ENCODE results near the gene ARRB2. TPM values are rescaled to one million over a fixed set of nuclear protein-coding genes. Genes with fewer than 3 reads are reported as not detected.
A peak's percentile ranks its signal among the peaks of the same experiment; 100 is the strongest.

Gene ARRB2
- total and polyA plus RNA-seq, 2 of the 13 experiments (the other 11 are each of a cell fraction or from before 2014, with no cell fraction given) = 21.5 to 49.2 TPM

DNA sequence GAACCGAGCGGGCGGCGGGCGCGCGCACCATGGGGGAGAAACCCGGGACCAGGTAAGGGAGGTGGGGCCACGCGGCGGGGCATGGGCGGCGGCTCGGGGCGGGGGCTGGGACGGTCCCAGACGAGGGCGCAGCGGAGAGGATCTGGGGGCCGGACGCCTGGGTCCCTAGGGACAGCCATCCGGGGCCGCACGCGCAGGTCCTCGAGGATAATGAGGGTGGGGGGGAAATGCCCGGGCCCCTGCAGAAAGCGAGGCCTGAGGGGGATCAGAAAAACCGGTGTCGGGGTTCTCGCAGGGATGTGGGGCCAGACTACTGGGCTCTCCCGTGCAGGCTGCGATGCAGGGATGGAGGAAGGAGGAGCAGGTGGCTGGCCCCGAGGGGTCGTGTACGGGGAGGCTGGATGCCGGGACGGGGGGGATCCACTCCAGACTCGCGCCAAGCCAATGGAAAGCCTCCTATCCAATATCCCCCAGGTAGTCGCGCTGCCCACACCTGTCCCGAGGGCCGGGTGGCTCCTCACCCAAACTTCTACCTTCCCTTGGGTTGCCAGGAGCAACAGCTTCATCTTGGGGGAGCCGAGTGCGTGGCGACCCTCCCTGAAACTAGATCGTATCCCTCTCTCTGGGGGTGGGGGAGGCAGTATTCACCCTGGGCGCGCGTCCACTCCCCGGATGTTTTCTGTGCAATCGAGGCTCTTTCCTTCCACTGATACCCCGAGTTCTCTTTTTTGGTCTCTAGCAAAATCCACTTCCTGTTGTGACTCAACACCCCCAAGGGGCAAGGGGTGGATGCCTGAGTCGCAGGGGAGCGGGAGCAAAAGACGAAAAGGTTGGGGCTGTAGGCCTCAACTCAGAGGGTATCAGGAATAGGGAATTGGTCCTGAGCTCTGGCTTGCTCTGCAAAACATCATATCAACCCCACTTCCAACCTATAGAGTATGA lies 532 bp downstream of the ARRB2 start (continued):
- TF ChIP-seq ZHX1 (CRISPR knock-in tag; IDR thresholded peaks at IDR 0.05; ENCODE audit: low read depth) (0 out of 2 replicates have a peak, but pooled peaks have one; percentile 15), ZNF253 (CRISPR knock-in tag; IDR thresholded peaks at IDR 0.05; ENCODE audit: borderline replicate concordance) (peak; percentile 60; the same call in 1 of the 2 replicates), MTA1 (CRISPR knock-in tag; IDR thresholded peaks at IDR 0.05; ENCODE audit: borderline replicate concordance) (no peak), IRX3 (CRISPR knock-in tag; IDR thresholded peaks at IDR 0.05; ENCODE audit: borderline replicate concordance, low read depth) (no peak), ZFY (CRISPR knock-in tag; IDR thresholded peaks at IDR 0.05) (0 out of 2 replicates have a peak, but pooled peaks have one; percentile 6), MEIS1 (CRISPR knock-in tag; IDR thresholded peaks at IDR 0.05; ENCODE audit: borderline replicate concordance) (no peak), ZBTB42 (CRISPR knock-in tag; IDR thresholded peaks at IDR 0.05) (0 out of 2 replicates have a peak, but pooled peaks have one; percentile 51), KDM5B (CRISPR knock-in tag; IDR thresholded peaks at IDR 0.05; ENCODE audit: borderline replicate concordance) (peak; percentile 29; the same call in 1 of the 2 replicates), EEA1 (CRISPR knock-in tag; IDR thresholded peaks at IDR 0.05; ENCODE audit: borderline replicate concordance) (no peak), POGK (CRISPR knock-in tag; conservative IDR thresholded peaks at IDR 0.05) (0 out of 2 replicates have a peak, but pooled peaks have one; percentile 12), KLF15 (CRISPR knock-in tag; IDR thresholded peaks at IDR 0.05; ENCODE audit: borderline replicate concordance) (no peak), BRF2 (CRISPR knock-in tag; IDR thresholded peaks at IDR 0.05) (no peak), SMAD1 (CRISPR knock-in tag; IDR thresholded peaks at IDR 0.05; ENCODE audit: borderline replicate concordance, low read depth) (no peak), ZNF335 (CRISPR knock-in tag; IDR thresholded peaks at IDR 0.05) (no peak), ZNF136 (CRISPR knock-in tag; IDR thresholded peaks at IDR 0.05; ENCODE audit: low read depth) (no peak), XRCC5 (optimal IDR thresholded peaks at IDR 0.05; ENCODE audit: low read length) (no peak), HES4 (CRISPR knock-in tag; IDR thresholded peaks at IDR 0.05; ENCODE audit: borderline replicate concordance) (0 out of 2 replicates have a peak, but pooled peaks have one; percentile 45)
- TF ChIP-seq, protein P1, sequence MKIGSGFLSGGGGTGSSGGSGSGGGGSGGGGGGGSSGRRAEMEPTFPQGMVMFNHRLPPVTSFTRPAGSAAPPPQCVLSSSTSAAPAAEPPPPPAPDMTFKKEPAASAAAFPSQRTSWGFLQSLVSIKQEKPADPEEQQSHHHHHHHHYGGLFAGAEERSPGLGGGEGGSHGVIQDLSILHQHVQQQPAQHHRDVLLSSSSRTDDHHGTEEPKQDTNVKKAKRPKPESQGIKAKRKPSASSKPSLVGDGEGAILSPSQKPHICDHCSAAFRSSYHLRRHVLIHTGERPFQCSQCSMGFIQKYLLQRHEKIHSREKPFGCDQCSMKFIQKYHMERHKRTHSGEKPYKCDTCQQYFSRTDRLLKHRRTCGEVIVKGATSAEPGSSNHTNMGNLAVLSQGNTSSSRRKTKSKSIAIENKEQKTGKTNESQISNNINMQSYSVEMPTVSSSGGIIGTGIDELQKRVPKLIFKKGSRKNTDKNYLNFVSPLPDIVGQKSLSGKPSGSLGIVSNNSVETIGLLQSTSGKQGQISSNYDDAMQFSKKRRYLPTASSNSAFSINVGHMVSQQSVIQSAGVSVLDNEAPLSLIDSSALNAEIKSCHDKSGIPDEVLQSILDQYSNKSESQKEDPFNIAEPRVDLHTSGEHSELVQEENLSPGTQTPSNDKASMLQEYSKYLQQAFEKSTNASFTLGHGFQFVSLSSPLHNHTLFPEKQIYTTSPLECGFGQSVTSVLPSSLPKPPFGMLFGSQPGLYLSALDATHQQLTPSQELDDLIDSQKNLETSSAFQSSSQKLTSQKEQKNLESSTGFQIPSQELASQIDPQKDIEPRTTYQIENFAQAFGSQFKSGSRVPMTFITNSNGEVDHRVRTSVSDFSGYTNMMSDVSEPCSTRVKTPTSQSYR (CRISPR knock-in tag; IDR thresholded peaks at IDR 0.05; ENCODE audit: borderline replicate concordance) = no peak

Measured in HepG2 (cell line).